ENCODE results near the gene BRINP2. TPM values are rescaled to one million over a fixed set of nuclear protein-coding genes. Genes with fewer than 3 reads are reported as not detected.
A peak's percentile ranks its signal among the peaks of the same experiment; 100 is the strongest.

BRINP2 gene
- total and polyA plus RNA-seq, 4 donors, result 0.04 to 0.15 (median 0.05) TPM

DNA sequence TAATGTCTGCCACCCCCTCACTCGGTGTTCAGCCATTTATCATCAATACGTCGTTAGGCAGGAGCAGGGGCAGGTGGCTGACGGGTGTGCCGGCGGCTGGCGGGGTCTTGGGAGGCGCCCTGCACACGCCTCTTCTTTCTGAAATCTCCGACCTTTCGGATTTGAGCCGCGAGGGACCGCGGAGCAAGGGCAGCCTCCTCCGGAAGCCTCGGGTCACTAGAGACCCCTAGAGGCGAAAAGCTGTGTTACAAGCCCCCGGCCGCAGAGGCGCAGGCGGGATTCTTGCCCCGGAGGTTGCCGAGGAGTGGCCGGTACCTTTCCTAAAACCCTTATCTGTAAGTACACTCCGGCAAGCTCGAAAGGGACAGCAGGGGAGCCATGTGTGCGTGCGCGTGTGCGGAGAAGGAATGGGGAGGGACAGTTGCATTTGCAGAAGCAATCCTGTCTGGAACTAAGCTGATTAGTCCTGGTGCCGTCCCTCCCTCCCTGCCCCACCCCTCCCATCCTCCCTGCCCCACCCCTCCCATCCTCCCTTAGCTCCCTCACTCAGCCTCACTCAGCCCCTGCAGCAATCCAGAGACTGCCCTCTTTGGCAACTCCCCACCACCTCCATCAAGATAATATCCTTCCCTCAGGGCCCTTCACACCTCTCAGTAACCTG is 11.0 kb downstream of the BRINP2 start:
- 1% methylated on average over 31 to 32 of the region's 32 CpGs for WGBS, 2 donors
- no peaks in the 10 kb centered on the region for H3K36me3 ChIP-seq (ENCODE audit: control insufficient read depth in 4 of 4, insufficient read depth in 4 of 4, low read length in 4 of 4)
- H3K4me1 ChIP-seq (ENCODE audit: control insufficient read depth in 5 of 5, insufficient read depth in 5 of 5, low read length in 5 of 5), result peaks cover 0 to 4% (median 0%) of the 10 kb centered on the region in 5 donors
- no peak overlapping the region for H3K9ac ChIP-seq (ENCODE audit: insufficient read depth in 1 of 2, low read length in 2 of 2)
- H3K4me3 ChIP-seq, result no peak overlapping the region
- no peak overlapping the region for H3K27ac ChIP-seq (ENCODE audit: low read depth in 1 of 2, low read length in 1 of 2)
- no peaks in the 10 kb centered on the region for H3K9me3 ChIP-seq (ENCODE audit: control insufficient read depth in 4 of 4, insufficient read depth in 3 of 4, low read length in 3 of 4)
- H3K27me3 ChIP-seq (ENCODE audit: control insufficient read depth in 3 of 3, insufficient read depth in 3 of 3, low read length in 2 of 3), result peaks cover 0 to 31% (median 21%) of the 10 kb centered on the region in 3 donors
- peak; percentile 86 for ATAC-seq (ENCODE audit: insufficient read depth, low FRiP score)
- peak; percentile 65 to 74 (median 70) for DNase-seq
- TF ChIP-seq, protein P1, sequence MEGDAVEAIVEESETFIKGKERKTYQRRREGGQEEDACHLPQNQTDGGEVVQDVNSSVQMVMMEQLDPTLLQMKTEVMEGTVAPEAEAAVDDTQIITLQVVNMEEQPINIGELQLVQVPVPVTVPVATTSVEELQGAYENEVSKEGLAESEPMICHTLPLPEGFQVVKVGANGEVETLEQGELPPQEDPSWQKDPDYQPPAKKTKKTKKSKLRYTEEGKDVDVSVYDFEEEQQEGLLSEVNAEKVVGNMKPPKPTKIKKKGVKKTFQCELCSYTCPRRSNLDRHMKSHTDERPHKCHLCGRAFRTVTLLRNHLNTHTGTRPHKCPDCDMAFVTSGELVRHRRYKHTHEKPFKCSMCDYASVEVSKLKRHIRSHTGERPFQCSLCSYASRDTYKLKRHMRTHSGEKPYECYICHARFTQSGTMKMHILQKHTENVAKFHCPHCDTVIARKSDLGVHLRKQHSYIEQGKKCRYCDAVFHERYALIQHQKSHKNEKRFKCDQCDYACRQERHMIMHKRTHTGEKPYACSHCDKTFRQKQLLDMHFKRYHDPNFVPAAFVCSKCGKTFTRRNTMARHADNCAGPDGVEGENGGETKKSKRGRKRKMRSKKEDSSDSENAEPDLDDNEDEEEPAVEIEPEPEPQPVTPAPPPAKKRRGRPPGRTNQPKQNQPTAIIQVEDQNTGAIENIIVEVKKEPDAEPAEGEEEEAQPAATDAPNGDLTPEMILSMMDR (IDR thresholded peaks at IDR 0.05; ENCODE audit: control extremely low read depth, extremely low read depth), result peak; percentile 10

DNA sequence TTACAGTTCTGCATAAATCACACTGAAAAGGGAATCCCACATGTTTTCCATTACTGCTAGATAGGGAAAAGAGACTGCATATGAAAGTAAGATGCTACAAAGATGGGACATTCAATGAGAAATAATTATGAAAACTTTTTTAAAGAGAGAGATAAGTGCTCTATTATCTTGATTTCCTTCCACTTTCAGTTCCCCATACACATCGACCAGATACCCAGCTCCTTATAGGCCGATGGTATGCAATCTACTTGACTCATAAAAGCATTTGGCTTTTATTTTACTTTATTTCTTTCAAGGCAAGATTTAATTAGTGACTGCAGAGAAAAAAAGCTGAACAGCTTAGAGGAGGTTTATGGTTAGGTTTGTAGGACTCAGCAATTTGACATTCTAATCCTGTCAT is 13.1 kb downstream of the BRINP2 start:
- ATAC-seq (ENCODE audit: insufficient read depth, low FRiP score), result no peak
- no peak overlapping the region for H3K9ac ChIP-seq (ENCODE audit: insufficient read depth in 1 of 2, low read length in 2 of 2)
- no peak overlapping the region for H3K4me3 ChIP-seq
- WGBS, 2 donors, result 57 to 72% methylated on average over 2 of the region's 2 CpGs
- peaks cover 0 to 27% (median 16%) of the 10 kb centered on the region in 3 donors for H3K27me3 ChIP-seq (ENCODE audit: control insufficient read depth in 3 of 3, insufficient read depth in 3 of 3, low read length in 2 of 3)
- TF ChIP-seq, protein P1 (IDR thresholded peaks at IDR 0.05; ENCODE audit: control extremely low read depth, extremely low read depth), result no peak
- DNase-seq, result no peak
- peaks cover 0 to 4% (median 0%) of the 10 kb centered on the region in 5 donors for H3K4me1 ChIP-seq (ENCODE audit: control insufficient read depth in 5 of 5, insufficient read depth in 5 of 5, low read length in 5 of 5)
- peaks cover 0 to 2% (median 0%) of the 10 kb centered on the region in 4 donors for H3K9me3 ChIP-seq (ENCODE audit: control insufficient read depth in 4 of 4, insufficient read depth in 3 of 4, low read length in 3 of 4)
- no peaks in the 10 kb centered on the region for H3K36me3 ChIP-seq (ENCODE audit: control insufficient read depth in 4 of 4, insufficient read depth in 4 of 4, low read length in 4 of 4)
- no peak overlapping the region for H3K27ac ChIP-seq (ENCODE audit: low read depth in 1 of 2, low read length in 1 of 2)

DNA sequence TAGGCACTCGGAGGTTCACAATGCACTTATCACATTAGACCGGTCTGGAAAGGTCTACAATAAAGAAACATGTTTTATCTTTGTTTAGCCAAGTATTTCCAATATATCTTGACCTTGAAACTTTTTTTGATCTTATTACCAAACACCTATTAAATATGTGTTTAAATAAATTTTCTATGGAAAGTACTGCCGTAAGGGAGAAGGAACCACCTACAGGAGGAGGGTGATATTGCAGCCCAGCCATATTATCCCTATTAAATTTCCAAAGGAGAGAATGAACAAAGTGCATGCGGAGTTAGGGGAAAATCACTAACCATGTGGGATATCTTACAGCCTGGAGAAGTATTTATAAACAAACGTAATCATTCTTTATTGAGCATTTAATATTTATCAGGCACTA is 14.5 kb downstream of the BRINP2 start:
- DNase-seq (no peak), ATAC-seq (ENCODE audit: insufficient read depth, low FRiP score) (no peak)
- WGBS, 2 donors, result 68 to 78% methylated on average over 5 of the region's 5 CpGs
- Histone ChIP-seq H3K4me1 (ENCODE audit: control insufficient read depth in 5 of 5, insufficient read depth in 5 of 5, low read length in 5 of 5) (peaks cover 0 to 4% (median 0%) of the 10 kb centered on the region in 5 donors), H3K4me3 (no peak overlapping the region), H3K36me3 (ENCODE audit: control insufficient read depth in 4 of 4, insufficient read depth in 4 of 4, low read length in 4 of 4) (no peaks in the 10 kb centered on the region), H3K9me3 (ENCODE audit: control insufficient read depth in 4 of 4, insufficient read depth in 3 of 4, low read length in 3 of 4) (peaks cover 0 to 2% (median 0%) of the 10 kb centered on the region in 4 donors), H3K27me3 (ENCODE audit: control insufficient read depth in 3 of 3, insufficient read depth in 3 of 3, low read length in 2 of 3) (peaks cover 0 to 15% (median 9%) of the 10 kb centered on the region in 3 donors), H3K27ac (ENCODE audit: low read depth in 1 of 2, low read length in 1 of 2) (no peak overlapping the region), H3K9ac (ENCODE audit: insufficient read depth in 1 of 2, low read length in 2 of 2) (no peak overlapping the region)
- TF ChIP-seq, protein P1 (IDR thresholded peaks at IDR 0.05; ENCODE audit: control extremely low read depth, extremely low read depth), result no peak

Data from lung (tissue), 12 donors.